Fibroblast of lung (primary cell): Measurements from ENCODE around the gene RS1. TPM values are rescaled to one million over a fixed set of nuclear protein-coding genes. Genes with fewer than 3 reads are reported as not detected.

ENCODE experiments used
- DNase-seq, 2 donors: peaks; one replicate each; pipeline versions ENCODE4 v3.0.0 to v3.0.0-alpha.2; 2010; ENCODE audit warnings: low read depth in 2 of 2
- H2AFZ ChIP-seq: 2 replicates; pipeline ENCODE4 v1.5.1; 2012; ENCODE audit warnings: low read length, control low read depth, inconsistent platforms
- H3K27ac ChIP-seq: 2 replicates; pipeline ENCODE4 v1.5.1; 2011; ENCODE audit warnings: low read length, control low read depth; ENCODE audit not compliant: insufficient read depth
- H3K27me3 ChIP-seq: 2 replicates; pipeline ENCODE4 v1.5.1; 2011; ENCODE audit warnings: mild to moderate bottlenecking, low read length; ENCODE audit not compliant: control insufficient read depth, insufficient read depth
- H3K36me3 ChIP-seq: 2 replicates; pipeline ENCODE4 v1.5.1; 2011; ENCODE audit warnings: low read length; ENCODE audit not compliant: control insufficient read depth, insufficient read depth
- H3K4me1 ChIP-seq: 2 replicates; pipeline ENCODE4 v1.5.1; 2011; ENCODE audit warnings: low read length; ENCODE audit not compliant: control insufficient read depth, insufficient read depth; ENCODE audit errors: extremely low read depth
- H3K4me2 ChIP-seq: 2 replicates; pipeline ENCODE4 v1.5.1; 2011; ENCODE audit warnings: low read length, control low read depth; ENCODE audit not compliant: insufficient read depth; ENCODE audit errors: extremely low read depth
- H3K4me3 ChIP-seq, 4 experiments: fragments of 200-600 bp in 1 of 4; sonication (generic) in 1 of 4; replicated peaks in 1 of 4; 2 replicates each; pipeline ENCODE4 v1.5.1; 2011 to 2016; ENCODE audit warnings: low read length in 4 of 4, low read depth in 3 of 4, mild to moderate bottlenecking in 3 of 4, control low read depth in 2 of 4, inconsistent platforms in 1 of 4, mixed read lengths in 1 of 4; ENCODE audit not compliant: insufficient read depth in 1 of 4; ENCODE audit errors: control extremely low read depth in 1 of 4
- H3K79me2 ChIP-seq: 2 replicates; pipeline ENCODE4 v1.5.1; 2012; ENCODE audit warnings: mild to moderate bottlenecking, low read length, inconsistent platforms; ENCODE audit not compliant: control insufficient read depth, insufficient read depth
- H3K9ac ChIP-seq: 2 replicates; pipeline ENCODE4 v1.5.1; 2011; ENCODE audit warnings: mild to moderate bottlenecking, low read length, control low read depth; ENCODE audit not compliant: insufficient read depth
- H3K9me3 ChIP-seq: 2 replicates; pipeline ENCODE4 v1.5.1; 2012; ENCODE audit warnings: low read depth, low read length; ENCODE audit not compliant: control insufficient read depth, insufficient read depth
- H4K20me1 ChIP-seq: 2 replicates; pipeline ENCODE4 v1.5.1; 2011; ENCODE audit warnings: low read length; ENCODE audit not compliant: control insufficient read depth, insufficient read depth; ENCODE audit errors: extremely low read depth
- EZH2 ChIP-seq: IDR thresholded peaks from 2 replicates; pipeline ENCODE4 v1.5.1; 2012; ENCODE audit warnings: low read length, control low read depth, mild to moderate bottlenecking; ENCODE audit errors: missing control alignments
- polyA plus RNA-seq, 2 donors: library from polyadenylated mRNA; depleted of rRNA in 1 of 2; stranded (reverse) in 1 of 2; unstranded in 1 of 2; fragments of >200 nt; gene quantifications; 2 replicates each; pipeline ENCODE4 v1.2.1, GENCODE V29; 2011 to 2012; ENCODE audit warnings: missing spikeins in 1 of 2
- total RNA-seq: library from RNA; depleted of rRNA; stranded (reverse); fragments of >200 nt; gene quantifications from 2 replicates; pipeline ENCODE4 v1.2.1, GENCODE V29; 2014
- TF ChIP-seq, protein P1 (sequence below), 2 donors: IDR thresholded peaks in 1 of 2; conservative IDR thresholded peaks in 1 of 2; 1 replicate in 1 of 2; 2 replicates in 1 of 2; pipeline ENCODE4 v1.5.1; 2011 to 2012; ENCODE audit warnings: low read length in 2 of 2, control low read depth in 1 of 2, inconsistent platforms in 1 of 2, low read depth in 1 of 2, mild to moderate bottlenecking in 1 of 2

The RS1 gene
- total and polyA plus RNA-seq, 2 donors (not counting 1 experiment from before 2014, with no cell fraction given) = not detected

DNA sequence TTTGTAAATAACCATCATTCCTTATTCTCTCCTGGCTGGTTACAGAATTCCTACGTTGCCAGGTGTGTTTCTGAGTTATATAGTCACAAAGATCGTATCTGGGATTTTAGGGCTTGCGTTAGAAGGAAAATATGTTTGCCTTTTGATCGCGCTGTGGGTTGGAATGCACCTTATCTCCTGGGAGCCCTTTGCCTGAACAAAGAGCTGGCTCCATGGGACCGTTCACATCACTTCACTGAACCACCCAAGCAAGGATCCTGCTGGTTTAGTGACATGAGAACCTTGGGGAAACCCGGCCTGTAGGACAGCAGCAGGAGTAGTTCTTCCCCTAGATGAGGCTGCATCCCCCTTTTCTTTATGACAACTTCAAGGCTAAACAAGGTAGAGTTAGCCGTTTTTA lies 51.6 kb downstream of the RS1 start:
- no peaks in the 10 kb centered on the region for H4K20me1 ChIP-seq
- no peak for TF ChIP-seq EZH2
- TF ChIP-seq, protein P1, sequence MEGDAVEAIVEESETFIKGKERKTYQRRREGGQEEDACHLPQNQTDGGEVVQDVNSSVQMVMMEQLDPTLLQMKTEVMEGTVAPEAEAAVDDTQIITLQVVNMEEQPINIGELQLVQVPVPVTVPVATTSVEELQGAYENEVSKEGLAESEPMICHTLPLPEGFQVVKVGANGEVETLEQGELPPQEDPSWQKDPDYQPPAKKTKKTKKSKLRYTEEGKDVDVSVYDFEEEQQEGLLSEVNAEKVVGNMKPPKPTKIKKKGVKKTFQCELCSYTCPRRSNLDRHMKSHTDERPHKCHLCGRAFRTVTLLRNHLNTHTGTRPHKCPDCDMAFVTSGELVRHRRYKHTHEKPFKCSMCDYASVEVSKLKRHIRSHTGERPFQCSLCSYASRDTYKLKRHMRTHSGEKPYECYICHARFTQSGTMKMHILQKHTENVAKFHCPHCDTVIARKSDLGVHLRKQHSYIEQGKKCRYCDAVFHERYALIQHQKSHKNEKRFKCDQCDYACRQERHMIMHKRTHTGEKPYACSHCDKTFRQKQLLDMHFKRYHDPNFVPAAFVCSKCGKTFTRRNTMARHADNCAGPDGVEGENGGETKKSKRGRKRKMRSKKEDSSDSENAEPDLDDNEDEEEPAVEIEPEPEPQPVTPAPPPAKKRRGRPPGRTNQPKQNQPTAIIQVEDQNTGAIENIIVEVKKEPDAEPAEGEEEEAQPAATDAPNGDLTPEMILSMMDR (conservative IDR thresholded peaks at IDR 0.05 in 1 of 2, IDR thresholded peaks at IDR 0.05 in 1 of 2; ENCODE audit: low read depth in 1 of 2, low read length in 2 of 2) = no peak
- no peak overlapping the region for H3K9ac ChIP-seq
- no peak overlapping the region for H3K4me3 ChIP-seq
- H3K27me3 ChIP-seq = no peaks in the 10 kb centered on the region
- H3K4me1 ChIP-seq = no peaks in the 10 kb centered on the region
- no peak overlapping the region for H3K27ac ChIP-seq
- H2AFZ ChIP-seq = no peak overlapping the region
- no peaks in the 10 kb centered on the region for H3K9me3 ChIP-seq
- no peaks in the 10 kb centered on the region for H3K79me2 ChIP-seq
- H3K36me3 ChIP-seq = no peaks in the 10 kb centered on the region
- DNase-seq = no peak
- no peak overlapping the region for H3K4me2 ChIP-seq

- H3K36me3 ChIP-seq = no peaks in the 10 kb centered on the region
- H3K27ac ChIP-seq = no peak overlapping the region
- H4K20me1 ChIP-seq = no peaks in the 10 kb centered on the region
- H3K9me3 ChIP-seq = no peaks in the 10 kb centered on the region
- no peaks in the 10 kb centered on the region for H3K27me3 ChIP-seq
- H3K79me2 ChIP-seq = no peaks in the 10 kb centered on the region
- no peak overlapping the region for H2AFZ ChIP-seq
- no peaks in the 10 kb centered on the region for H3K4me1 ChIP-seq
- DNase-seq = no peak
- H3K4me2 ChIP-seq = no peak overlapping the region
- H3K4me3 ChIP-seq = no peak overlapping the region
- no peak for TF ChIP-seq EZH2
- TF ChIP-seq, protein P1 (conservative IDR thresholded peaks at IDR 0.05 in 1 of 2, IDR thresholded peaks at IDR 0.05 in 1 of 2; ENCODE audit: low read depth in 1 of 2, low read length in 2 of 2) = no peak
- no peak overlapping the region for H3K9ac ChIP-seq
These were observed 52.6 kb downstream of the RS1 start for GRCh38 chrX:18619288-18619687.

DNA sequence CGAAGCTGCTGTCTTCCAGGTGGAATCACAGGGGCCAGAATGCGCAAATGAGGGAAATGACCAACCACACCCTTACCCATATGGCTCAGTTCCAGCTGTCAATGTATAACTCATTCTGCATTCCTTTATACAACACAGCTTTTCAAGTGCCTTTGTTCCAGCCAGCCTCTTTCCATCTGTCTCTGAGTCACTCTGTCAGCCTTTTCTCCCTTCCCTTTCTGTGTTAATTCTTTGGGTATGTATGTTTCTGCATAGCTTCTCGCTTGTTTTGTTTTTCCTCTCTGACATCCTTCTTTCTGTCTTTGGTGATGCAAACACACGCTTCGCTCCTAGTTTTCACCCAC lies 54.5 kb downstream of the RS1 start:
- Histone ChIP-seq H2AFZ (no peak overlapping the region), H3K4me1 (no peaks in the 10 kb centered on the region), H3K79me2 (no peaks in the 10 kb centered on the region), H3K27me3 (no peaks in the 10 kb centered on the region), H4K20me1 (no peaks in the 10 kb centered on the region), H3K36me3 (no peaks in the 10 kb centered on the region), H3K4me3 (no peak overlapping the region), H3K9me3 (no peaks in the 10 kb centered on the region), H3K4me2 (no peak overlapping the region), H3K9ac (no peak overlapping the region), H3K27ac (no peak overlapping the region)
- TF ChIP-seq EZH2 = no peak
- TF ChIP-seq, protein P1 (conservative IDR thresholded peaks at IDR 0.05 in 1 of 2, IDR thresholded peaks at IDR 0.05 in 1 of 2; ENCODE audit: low read depth in 1 of 2, low read length in 2 of 2) = no peak
- DNase-seq = peak; percentile 61 to 83
